H9 (cell line): Measurements from ENCODE around the gene NARS2. TPM values are rescaled to one million over a fixed set of nuclear protein-coding genes. Genes with fewer than 3 reads are reported as not detected.

Experiments
- DNase-seq: peaks from one replicate; pipeline ENCODE4 v3.0.0-alpha.2; 2017
- H2AFZ ChIP-seq: one replicate; pipeline ENCODE4 v1.6.1; 2013; ENCODE audit warnings: mild to moderate bottlenecking, low read length, control low read depth, moderate library complexity
- H2AK5ac ChIP-seq: 2 replicates; pipeline ENCODE4 v1.6.1; 2013; ENCODE audit warnings: low read length, control low read depth, mixed read lengths; ENCODE audit not compliant: insufficient read length
- H2BK120ac ChIP-seq: one replicate; pipeline ENCODE4 v1.6.1; 2013; ENCODE audit warnings: low read depth, mild to moderate bottlenecking, low read length, control low read depth, inconsistent platforms; ENCODE audit not compliant: poor library complexity, severe bottlenecking
- H2BK12ac ChIP-seq: 2 replicates; pipeline ENCODE4 v1.6.1; 2013; ENCODE audit warnings: low read length, control low read depth, mixed read lengths, low read depth; ENCODE audit not compliant: insufficient read length
- H2BK15ac ChIP-seq: 2 replicates; pipeline ENCODE4 v1.6.1; 2013; ENCODE audit warnings: low read depth, low read length, control low read depth
- H2BK20ac ChIP-seq: one replicate; pipeline ENCODE4 v1.6.1; 2013; ENCODE audit warnings: low read depth, mild to moderate bottlenecking, low read length, control low read depth, inconsistent platforms; ENCODE audit not compliant: poor library complexity, severe bottlenecking
- H2BK5ac ChIP-seq: 2 replicates; pipeline ENCODE4 v1.6.1; 2013; ENCODE audit warnings: low read length, control low read depth, mixed read lengths; ENCODE audit not compliant: insufficient read length
- H3K14ac ChIP-seq: 2 replicates; pipeline ENCODE4 v1.6.1; 2013; ENCODE audit warnings: low read length, control low read depth; ENCODE audit not compliant: insufficient read depth
- H3K18ac ChIP-seq: 2 replicates; pipeline ENCODE4 v1.6.1; 2013; ENCODE audit warnings: low read depth, mild to moderate bottlenecking, mixed read lengths, low read length, control low read depth; ENCODE audit not compliant: insufficient read length
- H3K23ac ChIP-seq: 2 replicates; pipeline ENCODE4 v1.6.1; 2013; ENCODE audit warnings: low read length, control low read depth, mixed read lengths, low read depth; ENCODE audit not compliant: insufficient read length
- H3K23me2 ChIP-seq: 2 replicates; pipeline ENCODE4 v1.6.1; 2013; ENCODE audit warnings: low read depth, mild to moderate bottlenecking, mixed read lengths, low read length, control low read depth; ENCODE audit not compliant: insufficient read length, poor library complexity, severe bottlenecking
- H3K27ac ChIP-seq: 2 replicates; pipeline ENCODE4 v1.5.1; 2013; ENCODE audit warnings: low read length, control low read depth, mixed read lengths, low read depth; ENCODE audit not compliant: insufficient read length
- H3K27me3 ChIP-seq: 2 replicates; pipeline ENCODE4 v1.6.1; 2013; ENCODE audit warnings: low read length, control low read depth, inconsistent platforms; ENCODE audit not compliant: insufficient read depth
- H3K4ac ChIP-seq: 2 replicates; pipeline ENCODE4 v1.6.1; 2013; ENCODE audit warnings: low read depth, mild to moderate bottlenecking, control low read depth, inconsistent platforms, low read length, moderate library complexity
- H3K4me1 ChIP-seq: 2 replicates; pipeline ENCODE4 v1.6.1; 2013; ENCODE audit warnings: low read length, control low read depth, inconsistent platforms; ENCODE audit not compliant: insufficient read depth
- H3K4me2 ChIP-seq: 2 replicates; pipeline ENCODE4 v1.6.1; 2013; ENCODE audit warnings: low read length, control low read depth, mixed read lengths; ENCODE audit not compliant: insufficient read length, insufficient read depth
- H3K56ac ChIP-seq: 2 replicates; pipeline ENCODE4 v1.6.1; 2013; ENCODE audit warnings: low read depth, mild to moderate bottlenecking, mixed read lengths, low read length, control low read depth; ENCODE audit not compliant: insufficient read length
- H3K79me1 ChIP-seq: 2 replicates; pipeline ENCODE4 v1.6.1; 2013; ENCODE audit warnings: low read depth, mild to moderate bottlenecking, moderate library complexity, low read length, control low read depth, inconsistent platforms; ENCODE audit not compliant: insufficient read depth, poor library complexity, severe bottlenecking
- H3K79me2 ChIP-seq: 2 replicates; pipeline ENCODE4 v1.6.1; 2013; ENCODE audit warnings: low read length, control low read depth, inconsistent platforms; ENCODE audit not compliant: insufficient read depth
- H3K9ac ChIP-seq: 2 replicates; pipeline ENCODE4 v1.6.1; 2013; ENCODE audit warnings: low read length, control low read depth, mixed read lengths; ENCODE audit not compliant: insufficient read length; ENCODE audit errors: extremely low read depth
- H3K9me3 ChIP-seq: one replicate; pipeline ENCODE4 v1.6.1; 2013; ENCODE audit warnings: low read depth, low read length, inconsistent platforms; ENCODE audit not compliant: control insufficient read depth
- H3T11ph ChIP-seq: one replicate; pipeline ENCODE4 v1.6.1; 2013; ENCODE audit warnings: mild to moderate bottlenecking, low read length, control low read depth, inconsistent platforms
- H4K20me1 ChIP-seq: one replicate; pipeline ENCODE4 v1.6.1; 2013; ENCODE audit not compliant: control insufficient read depth, insufficient read length, insufficient read depth
- H4K5ac ChIP-seq: 2 replicates; pipeline ENCODE4 v1.6.1; 2013; ENCODE audit warnings: low read depth, mild to moderate bottlenecking, mixed read lengths, low read length, control low read depth; ENCODE audit not compliant: insufficient read length
- H4K8ac ChIP-seq: replicated peaks from 2 replicates; pipeline ENCODE4 v1.6.1; 2013; ENCODE audit warnings: low read length, control low read depth, mixed read lengths, low read depth; ENCODE audit not compliant: insufficient read length
- H4K91ac ChIP-seq: 2 replicates; pipeline ENCODE4 v1.6.1; 2013; ENCODE audit warnings: low read depth, mild to moderate bottlenecking, moderate library complexity, mixed read lengths, low read length, control low read depth; ENCODE audit not compliant: insufficient read length
- H3K27ac Mint-ChIP-seq, 3 experiments: 2 replicates in 2 of 3; 3 replicates in 1 of 3; pipeline ENCODE4 v1.8.0; 2020 to 2021; ENCODE audit warnings: mixed read lengths in 3 of 3, mild to moderate bottlenecking in 1 of 3, moderate library complexity in 1 of 3
- H3K27me3 Mint-ChIP-seq: 2 replicates; pipeline ENCODE4 v1.8.0; 2021; ENCODE audit warnings: low read depth, mild to moderate bottlenecking, moderate library complexity, mixed read lengths
- H3K36me3 Mint-ChIP-seq, 3 experiments: 2 replicates in 2 of 3; 3 replicates in 1 of 3; pipeline ENCODE4 v1.8.0; 2020 to 2021; ENCODE audit warnings: low read depth in 3 of 3, mixed read lengths in 3 of 3; ENCODE audit not compliant: insufficient read depth in 1 of 3
- H3K4me1 Mint-ChIP-seq, 2 experiments: 2 replicates each; pipeline ENCODE4 v1.8.0; 2020; ENCODE audit warnings: mixed read lengths in 2 of 2
- H3K4me3 Mint-ChIP-seq, 2 experiments: 2 replicates in 1 of 2; 3 replicates in 1 of 2; pipeline ENCODE4 v1.8.0; 2020 to 2021; ENCODE audit warnings: mild to moderate bottlenecking in 2 of 2, mixed read lengths in 2 of 2, moderate library complexity in 1 of 2
- H3K9me3 Mint-ChIP-seq, 2 experiments: 2 replicates in 1 of 2; 3 replicates in 1 of 2; pipeline ENCODE4 v1.8.0; 2020; ENCODE audit warnings: mild to moderate bottlenecking in 2 of 2, mixed read lengths in 2 of 2, moderate library complexity in 1 of 2
- WGBS: extraction: QIAGEN DNeasy Blood & Tissue Kit; methylation state at CpG from one replicate; pipeline ENCODE4 v1.1.7; 2013; ENCODE audit warnings: missing lambda C conversion rate, low lambda C conversion rate, mixed read lengths; ENCODE audit not compliant: insufficient read length; ENCODE audit errors: extremely low coverage; 5-methylcytosine and 5-hydroxymethylcytosine counted together
- total RNA-seq: library from RNA; stranded (reverse); gene quantifications from 2 replicates; pipeline ENCODE4 v1.2.1, GENCODE V29; 2021
- TF ChIP-seq, protein P1 (sequence below): fragments of 200-600 bp; sonication (generic); conservative IDR thresholded peaks from 3 replicates; pipeline ENCODE4 v1.8.0; 2021; ENCODE audit warnings: antibody characterized with exemption, mild to moderate bottlenecking

Gene NARS2
- total RNA-seq, 1 experiment from 2014 or later = 29.7 TPM

DNA sequence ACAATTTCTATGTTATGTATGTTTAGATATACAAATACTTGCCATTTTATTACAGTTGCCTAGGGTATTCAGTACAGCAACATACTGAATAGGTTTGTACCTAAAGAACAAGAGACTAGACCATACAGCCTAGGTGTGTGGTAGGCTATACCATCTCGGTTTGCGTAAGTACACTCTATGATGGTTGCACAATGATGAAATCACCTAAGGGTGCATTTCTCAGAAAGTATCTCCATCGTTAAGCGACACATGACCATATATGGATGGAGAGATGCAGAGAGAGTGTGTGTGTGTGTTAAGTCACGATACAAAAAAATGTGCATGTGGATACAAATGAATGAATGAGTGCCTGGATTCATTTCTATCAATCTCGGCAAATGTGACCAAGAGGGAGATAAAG, 37.7 kb downstream of the NARS2 start:
- Histone ChIP-seq H2BK12ac (no peak overlapping the region), H2AFZ (no peak overlapping the region), H3K56ac (peak overlapping the region; percentile 62), H3K4me1 (no peaks in the 10 kb centered on the region), H3K27ac (no peak overlapping the region), H3K9me3 (no peaks in the 10 kb centered on the region), H4K91ac (no peak overlapping the region), H3T11ph (no peak overlapping the region), H3K9ac (no peak overlapping the region), H2AK5ac (no peak overlapping the region), H2BK20ac (no peak overlapping the region), H2BK120ac (no peak overlapping the region), H3K4me2 (no peak overlapping the region), H3K79me2 (0 out of 2 replicates have a peak, but pooled peaks cover 2% of the 10 kb centered on the region), H3K23me2 (no peaks in the 10 kb centered on the region), H4K20me1 (no peaks in the 10 kb centered on the region), H3K79me1 (no peaks in the 10 kb centered on the region), H2BK15ac (no peak overlapping the region), H4K8ac (no peak overlapping the region), H3K18ac (no peak overlapping the region), H3K27me3 (no peaks in the 10 kb centered on the region), H3K14ac (no peak overlapping the region), H4K5ac (no peak overlapping the region), H3K4ac (no peak overlapping the region), H3K23ac (no peak overlapping the region), H2BK5ac (no peak overlapping the region)
- TF ChIP-seq, protein P1, sequence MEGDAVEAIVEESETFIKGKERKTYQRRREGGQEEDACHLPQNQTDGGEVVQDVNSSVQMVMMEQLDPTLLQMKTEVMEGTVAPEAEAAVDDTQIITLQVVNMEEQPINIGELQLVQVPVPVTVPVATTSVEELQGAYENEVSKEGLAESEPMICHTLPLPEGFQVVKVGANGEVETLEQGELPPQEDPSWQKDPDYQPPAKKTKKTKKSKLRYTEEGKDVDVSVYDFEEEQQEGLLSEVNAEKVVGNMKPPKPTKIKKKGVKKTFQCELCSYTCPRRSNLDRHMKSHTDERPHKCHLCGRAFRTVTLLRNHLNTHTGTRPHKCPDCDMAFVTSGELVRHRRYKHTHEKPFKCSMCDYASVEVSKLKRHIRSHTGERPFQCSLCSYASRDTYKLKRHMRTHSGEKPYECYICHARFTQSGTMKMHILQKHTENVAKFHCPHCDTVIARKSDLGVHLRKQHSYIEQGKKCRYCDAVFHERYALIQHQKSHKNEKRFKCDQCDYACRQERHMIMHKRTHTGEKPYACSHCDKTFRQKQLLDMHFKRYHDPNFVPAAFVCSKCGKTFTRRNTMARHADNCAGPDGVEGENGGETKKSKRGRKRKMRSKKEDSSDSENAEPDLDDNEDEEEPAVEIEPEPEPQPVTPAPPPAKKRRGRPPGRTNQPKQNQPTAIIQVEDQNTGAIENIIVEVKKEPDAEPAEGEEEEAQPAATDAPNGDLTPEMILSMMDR = no peak
- Mint-ChIP-seq H3K4me1 (no peaks in the 10 kb centered on the region; a peak in 2 of 4 replicates), H3K4me3 (no peak overlapping the region), H3K36me3 (peaks cover 17 to 26% (median 20%) of the 10 kb centered on the region in 3 experiments; a peak in 6 of 7 replicates), H3K27me3 (no peaks in the 10 kb centered on the region), H3K9me3 (no peaks in the 10 kb centered on the region), H3K27ac (peak overlapping the region in 2 of 3 experiments; percentile 3 to 71; a peak in 2 of 7 replicates)
- DNase-seq = no peak
- WGBS = no CpG with 5 or more reads among the region's 6 CpGs
